Tracheal epithelial cell (primary cell): ENCODE results near the gene ZNF234. TPM values are rescaled to one million over a fixed set of nuclear protein-coding genes. Genes with fewer than 3 reads are reported as not detected.

Source experiments
- total RNA-seq: library from RNA; depleted of rRNA; stranded (reverse); fragments of >200 nt; gene quantifications from 2 replicates; pipeline ENCODE4 v1.2.1, GENCODE V29; 2014

ZNF234 gene
- total RNA-seq, result 5.8 and 6.0 TPM in 2 replicates

DNA sequence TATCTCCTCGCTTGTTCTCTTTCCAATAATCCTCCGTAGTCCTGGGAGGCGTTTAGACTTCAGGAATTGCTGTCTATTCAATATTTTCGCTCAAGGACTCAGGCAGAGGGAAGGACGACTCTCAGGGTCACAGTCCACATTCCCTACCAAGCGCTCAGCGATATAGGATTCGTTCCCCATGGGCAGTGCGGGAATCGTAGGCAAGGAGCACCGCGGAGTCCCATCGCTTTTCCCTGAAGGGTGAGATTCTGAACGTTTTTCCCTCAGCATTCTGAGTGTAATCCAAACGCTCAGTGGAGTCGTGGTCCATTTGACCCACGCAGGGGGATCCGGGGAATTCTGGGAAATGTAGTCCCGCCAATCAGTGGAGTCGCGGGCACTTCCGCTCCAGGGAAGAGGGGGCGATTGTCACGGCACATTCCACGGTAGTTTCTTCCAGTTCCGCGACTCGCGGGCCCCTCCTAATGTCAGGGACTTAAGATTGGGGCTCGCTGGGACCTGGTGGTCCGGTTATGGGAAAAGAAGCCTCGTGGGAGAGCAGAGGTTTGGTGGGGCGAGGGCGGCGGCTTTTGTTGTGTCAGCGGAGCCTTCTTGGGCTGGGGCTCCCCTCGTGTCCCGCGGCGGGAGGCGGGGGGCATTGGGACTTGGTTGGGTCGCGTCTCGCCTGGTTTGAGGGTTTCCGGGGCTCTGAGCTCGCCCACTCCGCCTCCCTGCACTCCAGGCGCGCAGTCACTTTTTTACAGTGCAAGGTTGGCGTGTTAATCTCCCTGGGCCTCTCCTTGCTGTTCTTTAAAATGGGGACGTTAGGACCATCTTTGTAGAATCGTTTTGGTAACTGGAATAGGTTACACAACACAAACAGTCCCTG, at the start of gene ZNF234:
TSS of gene ZNF234 (plus strand) at position 364 of the 868 bp plus-strand sequence. CDS start 3,079 bp downstream, outside the sequence.

DNA sequence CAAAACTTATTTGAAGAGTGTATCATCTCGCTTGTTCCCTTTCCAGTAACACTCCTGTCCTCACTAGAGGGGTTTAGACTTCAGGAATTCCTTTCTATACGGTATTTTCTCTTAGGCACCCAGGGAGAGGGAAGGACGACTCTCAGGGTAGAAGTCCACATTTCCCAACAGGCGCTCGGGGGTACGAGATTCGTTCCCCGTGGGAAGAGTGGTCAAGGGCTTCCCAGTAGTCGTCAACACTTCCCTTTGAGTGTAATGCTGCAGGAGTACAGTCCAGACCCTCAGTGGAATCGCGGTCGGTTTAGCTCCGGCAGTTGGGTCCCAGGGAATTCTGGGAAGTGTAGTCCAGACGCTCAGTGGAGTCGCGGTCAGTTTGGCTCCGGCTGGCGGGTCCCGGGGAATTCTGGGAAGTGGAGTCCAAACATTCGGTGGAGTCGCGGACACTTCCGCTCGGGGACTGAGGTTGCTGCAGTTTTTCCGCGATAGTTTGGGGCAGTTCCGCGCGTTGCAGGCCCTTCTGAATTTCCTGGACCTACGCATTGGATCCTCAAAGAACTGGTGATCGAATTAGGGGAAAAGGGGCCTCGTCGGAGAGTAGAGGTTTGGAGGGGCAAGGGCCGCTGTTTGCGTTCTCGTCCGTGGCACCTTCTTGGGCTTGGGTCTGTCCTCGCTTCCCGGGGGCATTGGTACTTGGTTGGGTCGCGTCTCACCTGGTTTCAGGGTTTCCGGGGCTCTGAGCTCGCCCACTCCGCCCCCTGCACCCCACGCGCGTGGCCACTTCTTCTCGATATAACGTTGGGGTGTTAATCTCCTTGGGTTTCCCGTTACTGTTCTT, 47.2 kb upstream of the ZNF234 start, which contains the start of gene ZNF224:
TSS of gene ZNF224 (plus strand) at position 431 of the 835 bp plus-strand sequence. CDS start 3,513 bp downstream, outside the sequence.

DNA sequence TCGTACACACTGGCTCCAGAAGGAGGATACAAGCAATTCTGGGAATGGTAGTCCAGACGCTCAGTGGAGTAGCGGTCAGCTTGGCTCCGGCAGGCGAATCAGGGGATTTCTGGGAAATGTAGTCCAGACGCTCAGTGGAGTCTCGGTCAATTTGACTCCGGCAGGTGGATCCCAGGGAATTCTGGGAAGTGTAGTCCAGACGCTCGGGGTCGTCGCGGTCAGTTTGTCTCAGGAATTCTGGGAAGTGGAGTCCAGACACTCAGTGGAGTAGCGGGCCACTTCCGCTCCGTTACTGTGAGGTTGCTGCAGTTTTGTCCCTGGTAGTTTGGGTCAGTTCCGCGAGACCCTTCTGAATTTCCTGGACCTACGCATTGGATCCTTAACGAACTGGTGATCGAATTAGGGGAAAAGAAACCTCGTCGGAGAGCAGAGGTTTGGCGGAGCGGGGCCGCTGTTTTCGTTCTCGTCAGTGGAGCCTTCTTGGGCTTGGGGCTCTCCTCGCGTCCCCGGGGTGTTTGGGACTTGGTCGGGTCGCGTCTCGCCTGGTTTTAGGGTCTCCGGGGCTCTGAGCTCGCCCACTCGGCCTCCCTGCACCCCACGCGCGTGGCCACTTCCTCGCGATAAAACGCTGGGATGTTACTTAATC, 28.1 kb upstream of the ZNF234 start, which contains the start of gene ZNF225:
TSS of gene ZNF225 (plus strand) at position 262 of the 646 bp plus-strand sequence. CDS start 2,429 bp downstream, outside the sequence.

DNA sequence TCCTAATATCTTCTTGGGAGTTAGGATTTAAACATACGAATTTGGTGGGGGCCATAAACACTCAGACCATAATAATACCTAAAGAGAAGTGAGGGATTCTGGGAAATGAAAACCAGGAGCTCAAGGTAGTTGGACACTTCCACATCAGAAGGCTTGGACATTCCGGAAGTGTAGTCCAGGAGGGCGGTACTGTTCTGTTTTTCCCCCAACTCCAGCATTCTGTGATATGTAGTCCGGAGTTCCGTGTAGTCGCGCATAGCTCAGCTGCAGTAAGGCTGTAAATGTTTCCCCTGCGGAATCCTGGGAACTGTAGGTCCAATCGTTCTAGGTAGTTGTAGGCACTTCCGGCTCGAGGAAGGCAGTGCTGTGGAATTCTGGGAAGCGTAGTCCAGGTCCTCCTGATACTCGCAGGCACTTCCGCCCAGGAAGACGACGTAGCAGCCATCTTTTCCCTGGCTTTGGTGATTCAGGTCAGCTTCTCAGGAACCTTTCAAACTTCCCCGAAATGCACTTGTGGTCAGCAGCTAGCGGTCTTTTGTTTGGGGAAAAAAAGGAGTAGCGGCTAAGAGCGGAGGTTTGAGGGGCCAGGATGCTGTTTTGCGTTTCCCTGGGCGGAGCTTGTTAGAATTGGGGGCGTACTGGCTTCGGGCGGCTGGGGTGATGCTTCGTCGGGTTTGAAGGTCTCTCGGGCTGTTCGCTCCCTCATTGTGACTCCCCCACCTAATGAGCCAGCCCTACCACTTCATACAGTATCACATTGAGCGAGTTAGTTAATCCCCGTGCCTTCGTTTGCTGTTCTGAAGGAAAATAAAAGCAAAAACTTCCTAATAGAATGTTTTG, 23.5 kb downstream of the ZNF234 start, which contains the start of gene ZNF226:
TSS of gene ZNF226 (plus strand) at position 428 of the 840 bp plus-strand sequence. CDS start 4,981 bp downstream, outside the sequence.

Other genes starting within 250 kb of the ZNF234 start
- 8.4 and 10.7 TPM in 2 replicates for gene ZNF45, start 206.3 kb upstream of the ZNF234 start, total RNA-seq
- gene ZNF221, start 190.3 kb upstream of the ZNF234 start, total RNA-seq, result 1.7 and 2.6 TPM in 2 replicates
- 4.0 and 4.6 TPM in 2 replicates for gene ZNF155, start 157.4 kb upstream of the ZNF234 start, total RNA-seq
- 1.9 and 2.2 TPM in 2 replicates for gene ZNF230, start 138.6 kb upstream of the ZNF234 start, total RNA-seq
- 3.4 TPM in 2 replicates for gene ZNF222, start 116.2 kb upstream of the ZNF234 start, total RNA-seq
- 2.9 and 7.9 TPM in 2 replicates for gene ZNF223, start 89.5 kb upstream of the ZNF234 start, total RNA-seq
- 2.2 and 2.3 TPM in 2 replicates for gene ZNF284, start 69.4 kb upstream of the ZNF234 start, total RNA-seq
- 11.8 and 16.4 TPM in 2 replicates for gene ZNF224, start 47.2 kb upstream of the ZNF234 start, total RNA-seq
- 1.9 and 4.0 TPM in 2 replicates for gene ZNF225, start 28.2 kb upstream of the ZNF234 start, total RNA-seq
- gene ZNF226, start 23.5 kb downstream of the ZNF234 start, total RNA-seq, result 7.2 and 9.0 TPM in 2 replicates
- 10.0 and 10.4 TPM in 2 replicates for gene ZNF227, start 71.0 kb downstream of the ZNF234 start, total RNA-seq
- 0.24 and 1.1 TPM in 2 replicates for gene ZNF233, start 118.3 kb downstream of the ZNF234 start, total RNA-seq
- 2.1 and 3.1 TPM in 2 replicates for gene ZNF235, start 163.5 kb downstream of the ZNF234 start, total RNA-seq
- gene ZNF112, start 215.1 kb downstream of the ZNF234 start, total RNA-seq, result 3.4 and 5.1 TPM in 2 replicates